Peyer's patch (tissue), 4 donors: ENCODE data around the gene PPFIA4.

Experiments
- CTCF ChIP-seq, 6 experiments: fragments of 450-650 bp in 4 of 6; fragments of 200-600 bp in 2 of 6; sonication (generic) in 1 of 6; IDR thresholded peaks; one replicate each; pipeline ENCODE4 v1.5.1; 2017 to 2019; ENCODE audit warnings: antibody characterized with exemption in 6 of 6, mild to moderate bottlenecking in 3 of 6, moderate library complexity in 1 of 6
- POLR2A ChIP-seq, 2 donors: fragments of 450-650 bp; IDR thresholded peaks; one replicate each; pipeline ENCODE4 v1.5.1; 2017; ENCODE audit warnings: antibody characterized with exemption in 2 of 2, mild to moderate bottlenecking in 2 of 2, moderate library complexity in 2 of 2

GRCh38 chr1:203049077-203049476, 22.8 kb downstream of the PPFIA4 start:
- no peak for TF ChIP-seq CTCF (IDR thresholded peaks at IDR 0.05)
- TF ChIP-seq POLR2A (IDR thresholded peaks at IDR 0.05) = no peak
